Endothelial cell (in vitro differentiated cells): ENCODE measurements around the gene WDR82. TPM values are rescaled to one million over a fixed set of nuclear protein-coding genes. Genes with fewer than 3 reads are reported as not detected.

Experiments
- DNase-seq: peaks from one replicate; pipeline ENCODE4 v3.0.0; 2021; ENCODE audit warnings: low spot score
- H3K27ac Mint-ChIP-seq: one replicate; pipeline ENCODE4 v1.8.0; 2021; ENCODE audit warnings: mixed read lengths, inconsistent platforms; ENCODE audit not compliant: unreplicated experiment
- H3K27me3 Mint-ChIP-seq: one replicate; pipeline ENCODE4 v1.8.0; 2021; ENCODE audit warnings: mild to moderate bottlenecking, moderate library complexity, mixed read lengths, inconsistent platforms; ENCODE audit not compliant: unreplicated experiment
- H3K36me3 Mint-ChIP-seq: one replicate; pipeline ENCODE4 v1.8.0; 2021; ENCODE audit warnings: mild to moderate bottlenecking, low read depth, mixed read lengths, inconsistent platforms; ENCODE audit not compliant: unreplicated experiment
- H3K4me1 Mint-ChIP-seq: one replicate; pipeline ENCODE4 v1.8.0; 2021; ENCODE audit warnings: mild to moderate bottlenecking, mixed read lengths, inconsistent platforms; ENCODE audit not compliant: unreplicated experiment
- H3K4me3 Mint-ChIP-seq: one replicate; pipeline ENCODE4 v1.8.0; 2021; ENCODE audit warnings: mild to moderate bottlenecking, mixed read lengths, inconsistent platforms; ENCODE audit not compliant: unreplicated experiment
- H3K9me3 Mint-ChIP-seq: one replicate; pipeline ENCODE4 v1.8.0; 2021; ENCODE audit warnings: mixed read lengths, inconsistent platforms; ENCODE audit not compliant: unreplicated experiment
- CTCF ChIP-seq: fragments of 200-600 bp; sonication (generic); IDR thresholded peaks from one replicate; pipeline ENCODE4 v1.5.0; 2021; ENCODE audit warnings: antibody characterized with exemption; ENCODE audit not compliant: unreplicated experiment
- total RNA-seq: library from RNA; stranded (reverse); fragmentation: NEBNext Ultra II Directional; extraction: Animal tissue kit (Norgen Biotek cat#: 25700); gene quantifications from one replicate; pipeline ENCODE4 v1.2.1, GENCODE V29; 2021; ENCODE audit not compliant: unreplicated experiment

Gene WDR82
- total RNA-seq, 1 donor from 2014 or later, result 72.3 TPM

- H3K4me3 Mint-ChIP-seq, result no peak overlapping the region
- H3K9me3 Mint-ChIP-seq, result no peaks in the 10 kb centered on the region
- peaks cover 44% of the 10 kb centered on the region for H3K36me3 Mint-ChIP-seq
- DNase-seq, result no peak
- no peaks in the 10 kb centered on the region for H3K27me3 Mint-ChIP-seq
- no peak for TF ChIP-seq CTCF
- H3K4me1 Mint-ChIP-seq, result peaks cover 12% of the 10 kb centered on the region
- H3K27ac Mint-ChIP-seq, result no peak overlapping the region
These were observed 21.8 kb downstream of the WDR82 start for GRCh38 chr3:52256622-52257021.

- Mint-ChIP-seq H3K36me3 (peaks cover 41% of the 10 kb centered on the region), H3K27ac (no peak overlapping the region), H3K4me1 (peaks cover 12% of the 10 kb centered on the region), H3K9me3 (no peaks in the 10 kb centered on the region), H3K4me3 (no peak overlapping the region), H3K27me3 (no peaks in the 10 kb centered on the region)
- no peak for DNase-seq
- TF ChIP-seq CTCF, result no peak
These were observed 22.3 kb downstream of the WDR82 start for GRCh38 chr3:52256159-52256558.

- no peak overlapping the region for H3K4me3 Mint-ChIP-seq
- H3K4me1 Mint-ChIP-seq, result peaks cover 12% of the 10 kb centered on the region
- peaks cover 2% of the 10 kb centered on the region for H3K27me3 Mint-ChIP-seq
- no peaks in the 10 kb centered on the region for H3K9me3 Mint-ChIP-seq
- DNase-seq, result no peak
- no peak overlapping the region for H3K27ac Mint-ChIP-seq
- H3K36me3 Mint-ChIP-seq, result peaks cover 43% of the 10 kb centered on the region
- no peak for TF ChIP-seq CTCF
These were observed 23.8 kb downstream of the WDR82 start for GRCh38 chr3:52254608-52255007.

- H3K36me3 Mint-ChIP-seq, result peaks cover 43% of the 10 kb centered on the region
- H3K4me1 Mint-ChIP-seq, result peaks cover 12% of the 10 kb centered on the region
- peaks cover 3% of the 10 kb centered on the region for H3K27me3 Mint-ChIP-seq
- peak overlapping the region; percentile 84 for H3K27ac Mint-ChIP-seq
- no peak for TF ChIP-seq CTCF
- no peak for DNase-seq
- H3K9me3 Mint-ChIP-seq, result no peaks in the 10 kb centered on the region
- H3K4me3 Mint-ChIP-seq, result peak overlapping the region; percentile 65
These were observed 24.8 kb downstream of the WDR82 start for GRCh38 chr3:52253314-52254304.

GRCh38 chr3:52250122-52250521, 28.3 kb downstream of the WDR82 start:
- Mint-ChIP-seq H3K4me3 (no peak overlapping the region), H3K4me1 (peaks cover 19% of the 10 kb centered on the region), H3K27ac (no peak overlapping the region), H3K27me3 (peaks cover 9% of the 10 kb centered on the region), H3K9me3 (no peaks in the 10 kb centered on the region), H3K36me3 (peaks cover 26% of the 10 kb centered on the region)
- DNase-seq, result no peak
- TF ChIP-seq CTCF, result no peak
